Esophagus (tissue), 2 donors: ENCODE results near the gene IL3RA. TPM values are rescaled to one million over a fixed set of nuclear protein-coding genes. Genes with fewer than 3 reads are reported as not detected.

Experiments
- H3K27ac ChIP-seq, 2 donors: one replicate each; pipeline ENCODE4 v1.5.1; 2013; ENCODE audit warnings: low read depth in 2 of 2, mild to moderate bottlenecking in 2 of 2, inconsistent platforms in 1 of 2, low read length in 1 of 2, moderate library complexity in 1 of 2
- H3K27me3 ChIP-seq, 2 donors: one replicate each; pipeline ENCODE4 v1.6.1; 2013; ENCODE audit warnings: low read length in 2 of 2, control low read depth in 1 of 2, mild to moderate bottlenecking in 1 of 2; ENCODE audit not compliant: insufficient read depth in 2 of 2, control insufficient read depth in 1 of 2
- H3K36me3 ChIP-seq, 2 donors: one replicate each; pipeline ENCODE4 v1.6.1; 2013; ENCODE audit warnings: low read length in 1 of 2; ENCODE audit not compliant: control insufficient read depth in 2 of 2, insufficient read depth in 2 of 2
- H3K4me1 ChIP-seq, 2 donors: one replicate each; pipeline ENCODE4 v1.6.1; 2013; ENCODE audit warnings: low read length in 1 of 2; ENCODE audit not compliant: control insufficient read depth in 2 of 2, insufficient read depth in 2 of 2
- H3K4me3 ChIP-seq, 2 donors: one replicate each; pipeline ENCODE4 v1.5.1; 2013; ENCODE audit warnings: low read length in 2 of 2, mild to moderate bottlenecking in 2 of 2, low read depth in 1 of 2, moderate library complexity in 1 of 2
- H3K9me3 ChIP-seq, 2 donors: one replicate each; pipeline ENCODE4 v1.6.1; 2013; ENCODE audit warnings: mild to moderate bottlenecking in 2 of 2, low read depth in 1 of 2, low read length in 1 of 2, moderate library complexity in 1 of 2; ENCODE audit not compliant: control insufficient read depth in 2 of 2, insufficient read depth in 1 of 2
- WGBS, 2 donors: extraction: QIAGEN DNeasy Blood & Tissue Kit; methylation state at CpG; one replicate each; pipeline ENCODE4 v1.1.7; 2013; 5-methylcytosine and 5-hydroxymethylcytosine counted together
- polyA plus RNA-seq, 2 donors: library from polyadenylated mRNA; stranded (reverse); fragments of 200-250 nt; gene quantifications; one replicate each; pipeline ENCODE4 v1.2.3, GENCODE V29; 2013
- donor health status: healthy with polysubstance abuse.
- donor health status: Bipolar disorder and iron deficiency.

IL3RA gene
- polyA plus RNA-seq, 2 donors, result 2.2 to 2.7 TPM

- H3K27ac ChIP-seq, result no peak overlapping the region
- H3K4me3 ChIP-seq, result no peak overlapping the region
- WGBS, 2 donors, result 79 to 84% methylated on average over 4 of the region's 4 CpGs
- H3K9me3 ChIP-seq, result no peaks in the 10 kb centered on the region
- H3K4me1 ChIP-seq, result no peaks in the 10 kb centered on the region
- no peaks in the 10 kb centered on the region for H3K36me3 ChIP-seq
- H3K27me3 ChIP-seq, result no peaks in the 10 kb centered on the region
These were observed 31.8 kb downstream of the IL3RA start for GRCh38 chrX:1368385-1368698.

GRCh38 chrX:1378306-1378759 is 41.7 kb downstream of the IL3RA start:
- H3K4me3 ChIP-seq, result no peak overlapping the region
- peaks cover 0 to 5% of the 10 kb centered on the region in 2 donors for H3K4me1 ChIP-seq
- no peaks in the 10 kb centered on the region for H3K9me3 ChIP-seq
- H3K27ac ChIP-seq, result no peak overlapping the region
- H3K27me3 ChIP-seq, result no peaks in the 10 kb centered on the region
- 84 to 91% methylated on average over 24 of the region's 24 CpGs for WGBS, 2 donors
- H3K36me3 ChIP-seq, result peaks cover 0 to 2% of the 10 kb centered on the region in 2 donors

- H3K9me3 ChIP-seq, result no peaks in the 10 kb centered on the region
- WGBS, 2 donors, result 56 to 65% methylated on average over 20 of the region's 20 CpGs
- no peak overlapping the region for H3K27ac ChIP-seq
- peaks cover 0 to 5% of the 10 kb centered on the region in 2 donors for H3K4me1 ChIP-seq
- H3K36me3 ChIP-seq, result peaks cover 4 to 17% of the 10 kb centered on the region in 2 donors
- H3K4me3 ChIP-seq, result no peak overlapping the region
- H3K27me3 ChIP-seq, result no peaks in the 10 kb centered on the region
These were observed 44.2 kb downstream of the IL3RA start for GRCh38 chrX:1380672-1381233.

- WGBS, 2 donors, result 94 to 96% methylated on average over 18 of the region's 18 CpGs
These were observed 48.2 kb downstream of the IL3RA start for GRCh38 chrX:1384658-1385252.

GRCh38 chrX:1385253-1386223 is 49.0 kb downstream of the IL3RA start:
- Histone ChIP-seq H3K4me3 (no peak overlapping the region), H3K27ac (no peak overlapping the region), H3K36me3 (peaks cover 28 to 53% of the 10 kb centered on the region in 2 donors), H3K27me3 (no peaks in the 10 kb centered on the region), H3K9me3 (no peaks in the 10 kb centered on the region), H3K4me1 (peaks cover 0 to 8% of the 10 kb centered on the region in 2 donors)
- WGBS, 2 donors, result 94 to 95% methylated on average over 36 of the region's 36 CpGs

More at GRCh38 chrX:1384658-1385252, 48.2 kb downstream of the IL3RA start:
- no peak overlapping the region for H3K27ac ChIP-seq
- H3K9me3 ChIP-seq, result no peaks in the 10 kb centered on the region
- H3K27me3 ChIP-seq, result no peaks in the 10 kb centered on the region
- H3K4me3 ChIP-seq, result no peak overlapping the region
- peaks cover 0 to 8% of the 10 kb centered on the region in 2 donors for H3K4me1 ChIP-seq
- peaks cover 28 to 51% of the 10 kb centered on the region in 2 donors for H3K36me3 ChIP-seq

- no peak overlapping the region for H3K27ac ChIP-seq
- H3K4me3 ChIP-seq, result no peak overlapping the region
- peaks cover 28 to 53% of the 10 kb centered on the region in 2 donors for H3K36me3 ChIP-seq
- H3K4me1 ChIP-seq, result peaks cover 0 to 8% of the 10 kb centered on the region in 2 donors
- H3K9me3 ChIP-seq, result no peaks in the 10 kb centered on the region
- 95 to 96% methylated on average over 41 of the region's 41 CpGs for WGBS, 2 donors
- H3K27me3 ChIP-seq, result no peaks in the 10 kb centered on the region
These were observed 49.9 kb downstream of the IL3RA start for GRCh38 chrX:1386338-1387127.

GRCh38 chrX:1387141-1387776 is 50.7 kb downstream of the IL3RA start:
- H3K9me3 ChIP-seq, result no peaks in the 10 kb centered on the region
- H3K27ac ChIP-seq, result no peak overlapping the region
- WGBS, 2 donors, result 95% methylated on average over 40 to 43 of the region's 43 CpGs
- H3K36me3 ChIP-seq, result peaks cover 28 to 53% of the 10 kb centered on the region in 2 donors
- peaks cover 0 to 8% of the 10 kb centered on the region in 2 donors for H3K4me1 ChIP-seq
- no peak overlapping the region for H3K4me3 ChIP-seq
- H3K27me3 ChIP-seq, result no peaks in the 10 kb centered on the region

- H3K9me3 ChIP-seq, result no peaks in the 10 kb centered on the region
- WGBS, 2 donors, result 85 to 87% methylated on average over 4 of the region's 4 CpGs
- no peak overlapping the region for H3K4me3 ChIP-seq
- H3K4me1 ChIP-seq, result peaks cover 0 to 8% of the 10 kb centered on the region in 2 donors
- no peak overlapping the region for H3K27ac ChIP-seq
- no peaks in the 10 kb centered on the region for H3K27me3 ChIP-seq
- H3K36me3 ChIP-seq, result peaks cover 28 to 53% of the 10 kb centered on the region in 2 donors
These were observed 52.1 kb downstream of the IL3RA start for GRCh38 chrX:1388651-1389050.
